ENCODE results near the gene MAFF.
A peak's percentile ranks its signal among the peaks of the same experiment; 100 is the strongest.
"Not testable (repeated sequence)": the region's sequence is repeated elsewhere in the genome, so short reads cannot be mapped to it uniquely, and the experiment has no call there.

MAFF gene

GRCh38 chr22:38201711-38202436, at the start of gene MAFF:
Gene MAFF (plus strand): TSS chr22:38201994. CDS start chr22:38213854, 11,860 bp downstream.
- H2AFZ ChIP-seq (ENCODE audit: low read depth, low read length), result peak within 1 kb of the TSS; percentile 86
- peaks cover 13% of the 10 kb centered on the region; the same call in 1 of the 2 replicates for H4K20me1 ChIP-seq (ENCODE audit: insufficient read depth, low read length)
- H3K79me2 ChIP-seq (ENCODE audit: low read length), result peaks cover 14% of the 10 kb centered on the region; the same call in 1 of the 2 replicates
- TF ChIP-seq CTCF (IDR thresholded peaks at IDR 0.05; ENCODE audit: low read depth, low read length) (no peak), EZH2phosphoT487 (IDR thresholded peaks at IDR 0.05; ENCODE audit: low read depth) (no peak)
- no peaks in the 10 kb centered on the region for H3K9me3 ChIP-seq (ENCODE audit: insufficient read depth, low read length)
- H3K27ac ChIP-seq (ENCODE audit: low read length), result peak within 1 kb of the TSS; percentile 30
- H3K4me3 ChIP-seq (ENCODE audit: low read length), result peak within 1 kb of the TSS; percentile 96
- H3K36me3 ChIP-seq (replicated peaks; ENCODE audit: low read depth, low read length), result no peaks in the 10 kb centered on the region
- peaks cover 28% of the 10 kb centered on the region for H3K4me1 ChIP-seq (ENCODE audit: low read length)
- H3K9ac ChIP-seq (ENCODE audit: low read length), result peak within 1 kb of the TSS; percentile 82
- H3K4me2 ChIP-seq (ENCODE audit: low read length), result peak within 1 kb of the TSS; percentile 100
- no peaks in the 10 kb centered on the region for H3K27me3 ChIP-seq (ENCODE audit: low read depth, low read length)

- H2AFZ ChIP-seq (ENCODE audit: low read depth, low read length), result no peak overlapping the region
- H3K9me3 ChIP-seq (ENCODE audit: insufficient read depth, low read length), result no peaks in the 10 kb centered on the region
- no peak overlapping the region for H3K27ac ChIP-seq (ENCODE audit: low read length)
- peaks cover 26% of the 10 kb centered on the region for H3K4me1 ChIP-seq (ENCODE audit: low read length)
- H3K9ac ChIP-seq (ENCODE audit: low read length), result no peak overlapping the region
- no peak for TF ChIP-seq EZH2phosphoT487 (IDR thresholded peaks at IDR 0.05; ENCODE audit: low read depth)
- TF ChIP-seq CTCF (IDR thresholded peaks at IDR 0.05; ENCODE audit: low read depth, low read length), result peak; percentile 39
- no peaks in the 10 kb centered on the region for H3K36me3 ChIP-seq (replicated peaks; ENCODE audit: low read depth, low read length)
- no peaks in the 10 kb centered on the region for H4K20me1 ChIP-seq (ENCODE audit: insufficient read depth, low read length)
- H3K4me2 ChIP-seq (ENCODE audit: low read length), result no peak overlapping the region
- H3K4me3 ChIP-seq (ENCODE audit: low read length), result no peak overlapping the region
- H3K79me2 ChIP-seq (ENCODE audit: low read length), result no peaks in the 10 kb centered on the region
- no peaks in the 10 kb centered on the region for H3K27me3 ChIP-seq (ENCODE audit: low read depth, low read length)
Measured at GRCh38 chr22:38153821-38154562, 47.8 kb upstream of the MAFF start.

GRCh38 chr22:38154563-38154915, 47.3 kb upstream of the MAFF start:
- H4K20me1 ChIP-seq (ENCODE audit: insufficient read depth, low read length); H3K36me3 ChIP-seq (replicated peaks; ENCODE audit: low read depth, low read length): not testable (repeated sequence)

GRCh38 chr22:38155703-38156102, 46.1 kb upstream of the MAFF start:
- Histone ChIP-seq H3K9ac (ENCODE audit: low read length) (no peak overlapping the region), H3K27me3 (ENCODE audit: low read depth, low read length) (no peaks in the 10 kb centered on the region)

More at GRCh38 chr22:38154563-38154915, 47.3 kb upstream of the MAFF start:
- H2AFZ ChIP-seq (ENCODE audit: low read depth, low read length); H3K27ac ChIP-seq (ENCODE audit: low read length); H3K9me3 ChIP-seq (ENCODE audit: insufficient read depth, low read length); H3K4me3 ChIP-seq (ENCODE audit: low read length); H3K79me2 ChIP-seq (ENCODE audit: low read length); H3K4me2 ChIP-seq (ENCODE audit: low read length); H3K9ac ChIP-seq (ENCODE audit: low read length); H3K27me3 ChIP-seq (ENCODE audit: low read depth, low read length): not testable (repeated sequence)
- peaks cover 26% of the 10 kb centered on the region for H3K4me1 ChIP-seq (ENCODE audit: low read length)

More at GRCh38 chr22:38155703-38156102, 46.1 kb upstream of the MAFF start:
- Histone ChIP-seq H3K27ac (ENCODE audit: low read length) (no peak overlapping the region), H3K79me2 (ENCODE audit: low read length) (no peaks in the 10 kb centered on the region), H4K20me1 (ENCODE audit: insufficient read depth, low read length) (no peaks in the 10 kb centered on the region), H3K9me3 (ENCODE audit: insufficient read depth, low read length) (no peaks in the 10 kb centered on the region), H3K4me2 (ENCODE audit: low read length) (no peak overlapping the region), H3K4me3 (ENCODE audit: low read length) (no peak overlapping the region), H2AFZ (ENCODE audit: low read depth, low read length) (no peak overlapping the region), H3K4me1 (ENCODE audit: low read length) (peaks cover 18% of the 10 kb centered on the region), H3K36me3 (replicated peaks; ENCODE audit: low read depth, low read length) (no peaks in the 10 kb centered on the region)
- no peak for TF ChIP-seq EZH2phosphoT487 (IDR thresholded peaks at IDR 0.05; ENCODE audit: low read depth)

All from OCI-LY3 (cell line).